Suprapubic skin (tissue), 4 donors: ENCODE data around the gene SPRED2. TPM values are rescaled to one million over a fixed set of nuclear protein-coding genes. Genes with fewer than 3 reads are reported as not detected.

Experiments
- DNase-seq, 2 donors: peaks; one replicate each; pipeline ENCODE4 v3.0.0-alpha.2; 2019; ENCODE audit warnings: low spot score in 2 of 2
- H3K27ac ChIP-seq: fragments of 200-600 bp; sonication (generic); one replicate; pipeline ENCODE4 v1.5.1; 2019
- H3K27me3 ChIP-seq: fragments of 200-600 bp; sonication (generic); one replicate; pipeline ENCODE4 v1.5.1; 2019
- H3K36me3 ChIP-seq: fragments of 200-600 bp; sonication (generic); one replicate; pipeline ENCODE4 v1.5.1; 2019
- H3K4me1 ChIP-seq: fragments of 200-600 bp; sonication (generic); one replicate; pipeline ENCODE4 v1.5.1; 2019
- H3K4me3 ChIP-seq: fragments of 200-600 bp; sonication (generic); one replicate; pipeline ENCODE4 v1.5.1; 2019; ENCODE audit warnings: mild to moderate bottlenecking
- H3K9me3 ChIP-seq: fragments of 200-600 bp; sonication (generic); one replicate; pipeline ENCODE4 v1.5.1; 2019
- CTCF ChIP-seq, 2 donors: fragments of 200-600 bp in 1 of 2; fragments of 450-650 bp in 1 of 2; sonication (generic) in 1 of 2; IDR thresholded peaks; one replicate each; pipeline ENCODE4 v1.5.1; 2016 to 2019; ENCODE audit warnings: antibody characterized with exemption in 2 of 2, mild to moderate bottlenecking in 1 of 2, moderate library complexity in 1 of 2
- EP300 ChIP-seq: sonication (generic); formaldehyde crosslinking; IDR thresholded peaks from one replicate; pipeline ENCODE4 v1.6.1; 2017; ENCODE audit warnings: antibody characterized with exemption
- POLR2A ChIP-seq, 2 donors: fragments of 450-650 bp; IDR thresholded peaks; one replicate each; pipeline ENCODE4 v1.6.1; 2017; ENCODE audit warnings: antibody characterized with exemption in 2 of 2, mild to moderate bottlenecking in 2 of 2, moderate library complexity in 2 of 2
- POLR2AphosphoS5 ChIP-seq, 3 donors: sonication (generic); formaldehyde crosslinking; IDR thresholded peaks; one replicate each; pipeline ENCODE4 v1.6.1; 2017; ENCODE audit warnings: antibody characterized with exemption in 3 of 3
- WGBS: methylation state at CpG from one replicate; pipeline ENCODE4 v1.1.5; 2018; 5-methylcytosine and 5-hydroxymethylcytosine counted together
- total RNA-seq, 4 donors: library from RNA; depleted of rRNA; stranded (reverse); fragments of >200 nt; gene quantifications; one replicate each; pipeline ENCODE4 v1.1.0, GENCODE V29; 2016

SPRED2 gene
- 10 to 100 TPM; 17.8 to 27.5 (median 18.7) TPM for total RNA-seq

GRCh38 chr2:65432227-65433190 lies at the start of gene SPRED2:
SPRED2 (minus strand) TSS chr2:65432599; CDS start chr2:65431987, 612 bp downstream.
- Histone ChIP-seq H3K36me3 (no peaks in the 10 kb centered on the region), H3K4me1 (peaks cover 43% of the 10 kb centered on the region)

GRCh38 chr2:65481961-65482360 lies 49.6 kb upstream of the SPRED2 start:
- no peak for DNase-seq
- no peak overlapping the region for H3K27ac ChIP-seq

More at GRCh38 chr2:65432227-65433190, at the start of gene SPRED2:
- DNase-seq = peak; percentile 97 to 98
- TF ChIP-seq POLR2AphosphoS5 (IDR thresholded peaks at IDR 0.05) (peak in 2 of 3 donors; percentile 77 to 94), EP300 (no peak), POLR2A (IDR thresholded peaks at IDR 0.05) (peak in 1 of 2 donors; percentile 42), CTCF (IDR thresholded peaks at IDR 0.05) (peak in 1 of 2 donors; percentile 13)
- no peaks in the 10 kb centered on the region for H3K27me3 ChIP-seq
- H3K9me3 ChIP-seq = no peaks in the 10 kb centered on the region
- H3K27ac ChIP-seq = peak within 1 kb of the TSS; percentile 90
- 1% methylated on average over 46 of the region's 68 CpGs for WGBS
- H3K4me3 ChIP-seq = peak within 1 kb of the TSS; percentile 94

GRCh38 chr2:65479524-65479923 lies 47.1 kb upstream of the SPRED2 start:
- H3K9me3 ChIP-seq = no peaks in the 10 kb centered on the region
- no peak for TF ChIP-seq EP300
- TF ChIP-seq CTCF (IDR thresholded peaks at IDR 0.05) = no peak
- no peak for TF ChIP-seq POLR2AphosphoS5 (IDR thresholded peaks at IDR 0.05)
- TF ChIP-seq POLR2A (IDR thresholded peaks at IDR 0.05) = no peak
- H3K27me3 ChIP-seq = no peaks in the 10 kb centered on the region
- H3K36me3 ChIP-seq = no peaks in the 10 kb centered on the region
- no peak for DNase-seq
- H3K27ac ChIP-seq = no peak overlapping the region
- H3K4me3 ChIP-seq = no peak overlapping the region
- 85% methylated on average over 12 of the region's 12 CpGs for WGBS
- H3K4me1 ChIP-seq = no peaks in the 10 kb centered on the region

More at GRCh38 chr2:65481961-65482360, 49.6 kb upstream of the SPRED2 start:
- H3K4me1 ChIP-seq = no peaks in the 10 kb centered on the region
- no peaks in the 10 kb centered on the region for H3K36me3 ChIP-seq
- 98% methylated on average over 2 of the region's 2 CpGs for WGBS
- no peaks in the 10 kb centered on the region for H3K9me3 ChIP-seq
- H3K27me3 ChIP-seq = no peaks in the 10 kb centered on the region
- no peak for TF ChIP-seq POLR2A (IDR thresholded peaks at IDR 0.05)
- TF ChIP-seq CTCF (IDR thresholded peaks at IDR 0.05) = no peak
- no peak for TF ChIP-seq EP300
- no peak for TF ChIP-seq POLR2AphosphoS5 (IDR thresholded peaks at IDR 0.05)
- no peak overlapping the region for H3K4me3 ChIP-seq

- no peaks in the 10 kb centered on the region for H3K9me3 ChIP-seq
- no peaks in the 10 kb centered on the region for H3K4me1 ChIP-seq
- H3K27ac ChIP-seq = no peak overlapping the region
- DNase-seq = no peak
- H3K36me3 ChIP-seq = no peaks in the 10 kb centered on the region
- H3K27me3 ChIP-seq = no peaks in the 10 kb centered on the region
- no peak overlapping the region for H3K4me3 ChIP-seq
- TF ChIP-seq POLR2AphosphoS5 (IDR thresholded peaks at IDR 0.05) = no peak
- TF ChIP-seq CTCF (IDR thresholded peaks at IDR 0.05) = no peak
- no peak for TF ChIP-seq POLR2A (IDR thresholded peaks at IDR 0.05)
- TF ChIP-seq EP300 = no peak
- 84% methylated on average over 7 of the region's 7 CpGs for WGBS
Observed at GRCh38 chr2:65478498-65479135, 46.2 kb upstream of the SPRED2 start.

- H3K4me1 ChIP-seq = no peaks in the 10 kb centered on the region
- WGBS = 78% methylated on average over 4 of the region's 4 CpGs
- no peaks in the 10 kb centered on the region for H3K9me3 ChIP-seq
- H3K27me3 ChIP-seq = no peaks in the 10 kb centered on the region
- H3K36me3 ChIP-seq = no peaks in the 10 kb centered on the region
- DNase-seq = no peak
- no peak overlapping the region for H3K4me3 ChIP-seq
- TF ChIP-seq POLR2AphosphoS5 (IDR thresholded peaks at IDR 0.05) (no peak), CTCF (IDR thresholded peaks at IDR 0.05) (no peak), EP300 (no peak), POLR2A (IDR thresholded peaks at IDR 0.05) (no peak)
- no peak overlapping the region for H3K27ac ChIP-seq
Observed at GRCh38 chr2:65477590-65477989, 45.2 kb upstream of the SPRED2 start.
